Ectodermal cell (in vitro differentiated cells): Measurements from ENCODE around the gene TSPO2.

Source experiments
- H3K27ac ChIP-seq: 2 replicates; pipeline ENCODE4 v1.7.0; 2013; ENCODE audit warnings: mild to moderate bottlenecking, low read depth, low read length; ENCODE audit not compliant: insufficient read depth, poor library complexity, severe bottlenecking
- H3K27me3 ChIP-seq: 2 replicates; pipeline ENCODE4 v1.7.0; 2013; ENCODE audit warnings: mild to moderate bottlenecking, low read length; ENCODE audit not compliant: insufficient read depth, control insufficient read depth, poor library complexity, severe bottlenecking
- H3K36me3 ChIP-seq: one replicate; pipeline ENCODE4 v1.7.0; 2013; ENCODE audit warnings: low read length; ENCODE audit not compliant: control insufficient read depth, insufficient read depth
- H3K4me1 ChIP-seq: one replicate; pipeline ENCODE4 v1.7.0; 2013; ENCODE audit warnings: low read length; ENCODE audit not compliant: control insufficient read depth, insufficient read depth
- H3K4me3 ChIP-seq: 2 replicates; pipeline ENCODE4 v1.7.0; 2013; ENCODE audit warnings: low read depth, low read length, control low read depth; ENCODE audit not compliant: insufficient read depth
- H3K9me3 ChIP-seq: 2 replicates; pipeline ENCODE4 v1.7.0; 2013; ENCODE audit warnings: mild to moderate bottlenecking, low read length, moderate library complexity; ENCODE audit not compliant: control insufficient read depth
- WGBS, 2 experiments: methylation state at CpG; one replicate each; pipeline ENCODE4 v1.1.7; 2013; ENCODE audit warnings: missing lambda C conversion rate in 2 of 2; 5-methylcytosine and 5-hydroxymethylcytosine counted together

Gene TSPO2

GRCh38 chr6:41039060-41039998, 2.9 kb upstream of the TSPO2 start, which contains the start of gene UNC5CL:
TSS of gene UNC5CL (minus strand) at chr6:41039221. CDS start at chr6:41035074, 4,147 bp downstream.
- H3K27me3 ChIP-seq: no peaks in the 10 kb centered on the region
- no peak within 1 kb of the TSS for H3K27ac ChIP-seq
- H3K4me1 ChIP-seq: no peaks in the 10 kb centered on the region
- H3K9me3 ChIP-seq: no peaks in the 10 kb centered on the region
- WGBS, 2 experiments: 85 to 87% methylated on average over 10 of the region's 10 CpGs
- H3K36me3 ChIP-seq: no peaks in the 10 kb centered on the region
- H3K4me3 ChIP-seq: no peak within 1 kb of the TSS

- Histone ChIP-seq H3K27ac (no peak overlapping the region), H3K9me3 (no peaks in the 10 kb centered on the region), H3K4me3 (no peak overlapping the region), H3K4me1 (no peaks in the 10 kb centered on the region), H3K36me3 (no peaks in the 10 kb centered on the region), H3K27me3 (no peaks in the 10 kb centered on the region)
- WGBS, 2 experiments: 83 to 91% methylated on average over 6 of the region's 6 CpGs
These were observed 1.9 kb upstream of the TSPO2 start for GRCh38 chr6:41040101-41040939.

GRCh38 chr6:41040940-41041536, 1.2 kb upstream of the TSPO2 start:
- no peaks in the 10 kb centered on the region for H3K9me3 ChIP-seq
- H3K36me3 ChIP-seq: no peaks in the 10 kb centered on the region
- no peak overlapping the region for H3K4me3 ChIP-seq
- 71 to 84% methylated on average over 1 of the region's 1 CpG for WGBS, 2 experiments
- H3K27me3 ChIP-seq: no peaks in the 10 kb centered on the region
- H3K4me1 ChIP-seq: no peaks in the 10 kb centered on the region
- no peak overlapping the region for H3K27ac ChIP-seq

GRCh38 chr6:41043151-41043550, 884 bp downstream of the TSPO2 start:
- Histone ChIP-seq H3K4me1 (no peaks in the 10 kb centered on the region), H3K9me3 (no peaks in the 10 kb centered on the region), H3K27me3 (no peaks in the 10 kb centered on the region), H3K4me3 (no peak overlapping the region), H3K36me3 (no peaks in the 10 kb centered on the region), H3K27ac (no peak overlapping the region)
- 92% methylated on average over 3 of the region's 3 CpGs for WGBS, 2 experiments

- WGBS, 2 experiments: 87 to 95% methylated on average over 5 of the region's 5 CpGs
- no peaks in the 10 kb centered on the region for H3K36me3 ChIP-seq
- no peaks in the 10 kb centered on the region for H3K9me3 ChIP-seq
- H3K27me3 ChIP-seq: no peaks in the 10 kb centered on the region
- H3K27ac ChIP-seq: no peak overlapping the region
- peaks cover 7% of the 10 kb centered on the region for H3K4me1 ChIP-seq
- H3K4me3 ChIP-seq: no peak overlapping the region
These were observed 3.4 kb downstream of the TSPO2 start for GRCh38 chr6:41045664-41046063.

GRCh38 chr6:41046084-41046483, 3.8 kb downstream of the TSPO2 start:
- H3K27me3 ChIP-seq: no peaks in the 10 kb centered on the region
- H3K4me3 ChIP-seq: no peak overlapping the region
- peaks cover 7% of the 10 kb centered on the region for H3K4me1 ChIP-seq
- no peaks in the 10 kb centered on the region for H3K36me3 ChIP-seq
- no peak overlapping the region for H3K27ac ChIP-seq
- WGBS, 2 experiments: 90 to 93% methylated on average over 1 of the region's 1 CpG
- no peaks in the 10 kb centered on the region for H3K9me3 ChIP-seq

GRCh38 chr6:41047306-41047705, 5.0 kb downstream of the TSPO2 start:
- Histone ChIP-seq H3K27me3 (no peaks in the 10 kb centered on the region), H3K4me3 (no peak overlapping the region), H3K9me3 (no peaks in the 10 kb centered on the region), H3K4me1 (peaks cover 7% of the 10 kb centered on the region), H3K27ac (no peak overlapping the region), H3K36me3 (no peaks in the 10 kb centered on the region)
- WGBS, 2 experiments: 90 to 93% methylated on average over 2 of the region's 2 CpGs

GRCh38 chr6:41047745-41048732, 5.8 kb downstream of the TSPO2 start:
- 90 to 92% methylated on average over 9 of the region's 9 CpGs for WGBS, 2 experiments
- H3K27me3 ChIP-seq: no peaks in the 10 kb centered on the region
- no peaks in the 10 kb centered on the region for H3K36me3 ChIP-seq
- H3K4me3 ChIP-seq: no peak overlapping the region
- H3K27ac ChIP-seq: no peak overlapping the region
- no peaks in the 10 kb centered on the region for H3K9me3 ChIP-seq
- peaks cover 13% of the 10 kb centered on the region for H3K4me1 ChIP-seq

- no peaks in the 10 kb centered on the region for H3K27me3 ChIP-seq
- H3K9me3 ChIP-seq: no peaks in the 10 kb centered on the region
- H3K4me3 ChIP-seq: no peak overlapping the region
- peaks cover 21% of the 10 kb centered on the region for H3K4me1 ChIP-seq
- H3K36me3 ChIP-seq: no peaks in the 10 kb centered on the region
- H3K27ac ChIP-seq: no peak overlapping the region
- WGBS, 2 experiments: 31 to 36% methylated on average over 1 of the region's 1 CpG
These were observed 7.3 kb downstream of the TSPO2 start for GRCh38 chr6:41049521-41049920.
